Umbilical cord (tissue), 2 donors: Measurements from ENCODE around the gene GATD1. TPM values are rescaled to one million over a fixed set of nuclear protein-coding genes. Genes with fewer than 3 reads are reported as not detected.
"Not testable (repeated sequence)": the region's sequence is repeated elsewhere in the genome, so short reads cannot be mapped to it uniquely, and the experiment has no call there.

ENCODE experiments used
- DNase-seq: peaks from one replicate; pipeline ENCODE4 v3.0.0-alpha.2; 2015; ENCODE audit warnings: low spot score
- total RNA-seq: library from RNA; depleted of rRNA; stranded (reverse); fragments of >200 nt; gene quantifications from one replicate; pipeline ENCODE4 v1.2.3, GENCODE V29; 2014; ENCODE audit warnings: low replicate concordance; ENCODE audit not compliant: insufficient read depth

Gene GATD1
- total RNA-seq, 1 donor from 2014 or later = 26.2 TPM

- DNase-seq = no peak
Observed at GRCh38 chr11:763549-764321, 13.6 kb downstream of the GATD1 start.

- DNase-seq = no peak
Observed at GRCh38 chr11:763073-763463, 14.2 kb downstream of the GATD1 start.

- peak; percentile 14 for DNase-seq
Observed at GRCh38 chr11:762421-763072, 14.7 kb downstream of the GATD1 start.

DNA sequence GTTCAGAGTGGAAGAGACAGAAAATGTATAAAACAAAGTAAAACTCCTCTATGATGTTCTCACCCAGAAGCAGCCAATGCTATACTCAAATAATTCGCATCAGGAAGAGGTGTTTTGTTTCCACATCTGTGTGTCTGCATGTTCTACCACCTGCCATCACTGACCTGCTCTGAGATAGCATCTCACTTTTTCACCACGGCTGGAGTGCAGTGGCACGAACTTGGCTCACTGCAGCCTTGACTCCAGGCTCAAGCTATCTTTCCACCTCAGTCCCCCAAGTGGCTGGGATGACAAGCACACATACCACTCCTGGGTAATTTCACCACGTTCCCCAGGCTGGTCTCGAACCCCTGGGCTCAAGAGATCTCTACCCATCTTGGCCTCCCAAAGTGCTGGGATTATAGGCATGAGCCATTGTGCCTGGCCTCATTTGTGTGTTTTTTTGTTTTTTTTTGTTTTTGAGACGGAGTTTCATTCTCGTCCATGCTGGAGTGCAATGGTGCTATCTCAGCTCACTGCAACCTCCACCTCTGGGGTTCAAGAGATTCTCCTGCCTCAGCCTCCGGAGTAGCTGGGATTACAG lies 15.7 kb downstream of the GATD1 start:
- no peak for DNase-seq

DNA sequence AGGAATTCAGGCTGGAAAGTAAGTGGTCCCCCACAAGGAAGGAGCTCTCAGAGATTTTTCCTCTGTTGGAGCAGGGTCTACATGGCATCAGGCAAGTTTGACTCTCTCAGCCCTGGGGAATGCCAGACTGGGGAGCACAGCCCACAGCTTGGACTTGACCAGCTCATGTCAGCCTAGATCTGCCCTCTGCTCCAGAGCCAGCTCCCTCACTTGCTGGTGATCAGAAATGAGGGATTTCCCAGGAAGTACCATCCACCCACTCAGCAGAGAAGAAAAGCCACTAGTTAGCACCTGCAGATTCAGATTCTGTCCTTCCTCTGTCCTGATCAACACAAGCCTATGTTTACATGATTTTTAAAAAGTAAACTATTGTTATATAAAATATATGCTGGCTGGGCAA lies 17.1 kb downstream of the GATD1 start:
- no peak for DNase-seq

DNA sequence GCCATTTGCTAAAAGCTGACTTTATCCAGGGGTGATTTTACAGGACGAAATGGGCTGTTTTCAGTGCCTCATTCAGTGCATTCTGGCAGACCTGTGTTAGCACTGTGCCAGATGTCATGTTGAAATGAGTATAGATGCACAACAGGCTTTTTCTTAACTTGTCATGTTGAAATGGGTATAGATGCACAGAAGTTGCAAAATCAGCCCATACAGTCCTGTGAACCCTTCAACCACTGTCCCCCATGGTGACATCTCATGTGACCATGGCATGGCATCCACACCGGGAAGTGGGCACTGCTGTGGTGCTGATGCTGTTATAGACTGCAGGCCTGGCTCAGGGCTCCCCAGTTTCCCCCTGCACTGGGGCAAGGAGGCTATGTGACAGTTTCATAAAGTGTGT lies 27.6 kb downstream of the GATD1 start:
- no peak for DNase-seq

GRCh38 chr11:748007-748359 lies 29.3 kb downstream of the GATD1 start:
- DNase-seq = no peak

GRCh38 chr11:747158-748006 lies 29.9 kb downstream of the GATD1 start, which contains the start of gene TALDO1:
Gene TALDO1 (plus strand): TSS chr11:747464. CDS start chr11:747482, 18 bp downstream.
- peak; percentile 90 for DNase-seq

- no peak for DNase-seq
Observed at GRCh38 chr11:746289-747157, 30.8 kb downstream of the GATD1 start.

GRCh38 chr11:745428-745827 lies 31.9 kb downstream of the GATD1 start:
- DNase-seq = no peak

DNA sequence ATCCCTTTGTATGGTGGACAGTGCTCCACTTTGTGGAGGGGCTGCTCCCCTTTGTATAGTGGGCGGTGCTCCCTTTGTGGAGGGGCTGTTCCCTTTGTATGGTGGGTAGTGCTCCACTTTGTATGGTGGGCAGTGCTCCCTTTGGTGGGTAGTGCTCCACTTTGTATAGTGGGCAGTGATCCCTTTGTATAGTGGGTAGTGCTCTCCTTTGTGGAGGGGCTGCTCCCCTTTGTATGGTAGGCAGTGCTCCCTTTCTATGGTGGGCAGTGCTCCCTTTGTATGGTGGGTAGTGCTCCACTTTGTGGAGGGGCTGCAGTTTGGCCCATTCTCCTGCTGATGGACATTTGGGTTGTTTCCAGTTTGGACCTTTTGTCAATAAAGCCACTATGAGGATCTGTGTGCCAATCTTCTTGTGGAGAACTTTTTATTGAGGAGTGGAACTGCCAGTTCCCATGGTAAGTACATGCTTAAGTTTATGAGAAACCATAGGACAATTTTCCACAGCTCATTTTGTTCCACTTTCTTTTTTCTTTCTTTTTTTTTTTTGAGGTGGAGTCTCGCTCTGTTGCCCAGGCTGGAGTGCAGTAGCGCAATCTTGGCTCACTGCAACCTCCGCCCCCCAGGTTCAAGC lies 34.6 kb downstream of the GATD1 start:
- DNase-seq = no peak

- DNase-seq = no peak
Observed at GRCh38 chr11:742156-742546, 35.1 kb downstream of the GATD1 start.

- DNase-seq = peak; percentile 18
Observed at GRCh38 chr11:737899-738298, 39.4 kb downstream of the GATD1 start.

GRCh38 chr11:737366-737765 lies 39.9 kb downstream of the GATD1 start:
- no peak for DNase-seq

GRCh38 chr11:734541-734940 lies 42.7 kb downstream of the GATD1 start:
- not testable (repeated sequence) for DNase-seq

- DNase-seq = no peak
Observed at GRCh38 chr11:733072-733471, 44.2 kb downstream of the GATD1 start.

- no peak for DNase-seq
Observed at GRCh38 chr11:729492-730074, 47.7 kb downstream of the GATD1 start.

DNA sequence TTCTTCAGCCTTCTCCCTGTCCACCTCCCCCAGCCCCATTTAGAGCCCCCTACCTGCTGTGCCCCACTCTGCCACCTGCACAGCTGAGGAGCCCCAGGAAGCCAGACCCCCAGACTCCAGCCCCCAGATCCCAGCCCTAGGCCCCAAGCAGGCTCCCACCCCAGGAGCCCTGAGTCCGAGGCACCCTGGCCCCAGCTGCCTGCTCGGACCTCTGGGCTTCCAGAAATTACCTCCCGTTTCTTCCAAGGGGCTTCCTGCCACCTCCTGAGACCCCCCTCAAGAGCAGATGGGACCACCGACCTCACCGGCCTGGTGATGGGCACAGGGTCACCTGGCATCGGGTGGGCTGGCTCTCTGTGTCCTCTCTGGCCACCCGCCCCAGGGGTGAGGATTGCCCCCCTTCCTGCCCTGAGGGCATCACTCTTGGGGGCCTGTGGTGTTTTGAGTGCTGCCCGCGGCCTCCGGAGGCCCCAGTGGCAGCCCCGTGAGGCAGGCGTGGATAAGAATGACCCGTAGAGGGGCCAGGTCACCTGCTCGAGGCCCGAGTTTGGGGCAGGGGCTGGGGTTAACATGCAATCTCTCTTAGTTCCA lies 48.3 kb downstream of the GATD1 start:
- DNase-seq = no peak

DNA sequence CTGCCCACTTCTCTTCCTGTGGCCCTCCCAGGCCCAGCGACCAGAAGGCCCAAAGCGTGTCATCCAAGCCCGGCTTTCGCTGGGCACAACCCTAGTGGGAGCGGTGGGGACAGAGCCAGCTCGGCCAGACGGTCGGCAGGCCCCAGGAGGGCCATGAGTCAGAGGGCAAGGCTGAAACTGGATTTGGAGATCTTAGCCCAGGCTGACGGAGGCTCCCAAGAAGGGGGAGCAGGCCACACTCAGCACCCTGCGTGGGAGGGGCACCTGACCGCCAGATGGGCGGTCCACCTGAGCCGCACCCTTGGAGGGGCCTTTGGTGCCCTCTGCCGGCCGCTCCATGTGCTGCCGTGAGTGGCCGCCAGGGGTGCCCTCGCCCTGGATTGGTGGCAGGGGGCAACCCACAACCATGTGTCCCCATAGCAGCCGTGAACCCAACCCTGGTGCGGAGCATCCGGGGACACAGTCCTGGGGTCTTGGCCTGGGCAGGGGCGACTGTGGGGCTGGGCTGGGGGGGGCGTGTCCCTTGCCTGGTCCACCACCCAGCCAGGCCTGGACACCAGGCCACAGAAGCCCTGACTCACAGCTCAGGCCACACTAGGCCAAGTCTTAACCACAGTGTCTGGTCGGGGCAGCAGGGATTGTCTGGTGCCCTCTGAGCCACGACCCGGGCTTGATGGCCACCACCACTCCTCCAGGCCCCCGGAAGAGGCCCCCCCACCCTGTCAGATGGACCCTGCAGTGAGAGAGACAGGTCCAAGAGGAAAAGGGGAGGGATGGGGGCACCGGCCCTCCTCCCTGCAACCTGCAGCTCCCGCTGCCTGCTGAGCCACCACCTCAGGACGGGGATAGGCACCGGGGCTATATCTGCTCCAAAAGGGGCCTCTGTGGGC lies 49.2 kb downstream of the GATD1 start:
- peak; percentile 82 for DNase-seq
